ENCODE data around the gene LCE4A. TPM values are rescaled to one million over a fixed set of nuclear protein-coding genes. Genes with fewer than 3 reads are reported as not detected.

LCE4A gene
- total and polyA plus RNA-seq, 4 donors = not detected

DNA sequence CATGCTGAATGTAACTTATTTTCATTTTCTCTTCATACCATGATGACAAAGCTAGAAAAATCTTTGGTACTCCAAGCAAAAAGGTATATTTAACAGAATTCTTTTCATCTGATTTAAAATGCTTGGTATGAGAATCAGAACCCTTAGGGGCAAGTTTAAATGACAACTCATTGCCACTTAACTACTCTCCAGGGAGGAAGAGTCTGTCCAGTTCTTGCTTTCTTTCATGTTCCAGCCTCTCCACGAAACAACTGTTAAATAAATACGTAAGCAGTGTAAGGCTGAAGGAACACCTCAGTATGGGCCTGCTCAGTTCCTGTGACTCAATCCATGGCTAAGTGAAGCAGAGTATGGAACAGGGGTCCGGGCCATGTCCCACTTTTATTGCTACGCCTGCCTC is 8.2 kb upstream of the LCE4A start:
- 78 to 83% methylated on average over 4 of the region's 4 CpGs for WGBS, 2 donors
- H3K4me3 ChIP-seq = no peak overlapping the region
- H3K9ac ChIP-seq (ENCODE audit: insufficient read depth in 1 of 2, low read length in 2 of 2) = no peak overlapping the region
- no peaks in the 10 kb centered on the region for H3K4me1 ChIP-seq (ENCODE audit: control insufficient read depth in 5 of 5, insufficient read depth in 5 of 5, low read length in 5 of 5)
- no peak for DNase-seq
- no peak overlapping the region for H3K27ac ChIP-seq (ENCODE audit: low read depth in 1 of 2, low read length in 1 of 2)
- no peaks in the 10 kb centered on the region for H3K27me3 ChIP-seq (ENCODE audit: control insufficient read depth in 3 of 3, insufficient read depth in 3 of 3, low read length in 2 of 3)
- ATAC-seq (ENCODE audit: insufficient read depth, low FRiP score) = no peak
- H3K36me3 ChIP-seq (ENCODE audit: control insufficient read depth in 4 of 4, insufficient read depth in 4 of 4, low read length in 4 of 4) = no peaks in the 10 kb centered on the region
- H3K9me3 ChIP-seq (ENCODE audit: control insufficient read depth in 4 of 4, insufficient read depth in 3 of 4, low read length in 3 of 4) = peaks cover 0 to 2% (median under 1%) of the 10 kb centered on the region in 4 donors
- TF ChIP-seq, protein P1, sequence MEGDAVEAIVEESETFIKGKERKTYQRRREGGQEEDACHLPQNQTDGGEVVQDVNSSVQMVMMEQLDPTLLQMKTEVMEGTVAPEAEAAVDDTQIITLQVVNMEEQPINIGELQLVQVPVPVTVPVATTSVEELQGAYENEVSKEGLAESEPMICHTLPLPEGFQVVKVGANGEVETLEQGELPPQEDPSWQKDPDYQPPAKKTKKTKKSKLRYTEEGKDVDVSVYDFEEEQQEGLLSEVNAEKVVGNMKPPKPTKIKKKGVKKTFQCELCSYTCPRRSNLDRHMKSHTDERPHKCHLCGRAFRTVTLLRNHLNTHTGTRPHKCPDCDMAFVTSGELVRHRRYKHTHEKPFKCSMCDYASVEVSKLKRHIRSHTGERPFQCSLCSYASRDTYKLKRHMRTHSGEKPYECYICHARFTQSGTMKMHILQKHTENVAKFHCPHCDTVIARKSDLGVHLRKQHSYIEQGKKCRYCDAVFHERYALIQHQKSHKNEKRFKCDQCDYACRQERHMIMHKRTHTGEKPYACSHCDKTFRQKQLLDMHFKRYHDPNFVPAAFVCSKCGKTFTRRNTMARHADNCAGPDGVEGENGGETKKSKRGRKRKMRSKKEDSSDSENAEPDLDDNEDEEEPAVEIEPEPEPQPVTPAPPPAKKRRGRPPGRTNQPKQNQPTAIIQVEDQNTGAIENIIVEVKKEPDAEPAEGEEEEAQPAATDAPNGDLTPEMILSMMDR (IDR thresholded peaks at IDR 0.05; ENCODE audit: control extremely low read depth, extremely low read depth) = no peak

DNA sequence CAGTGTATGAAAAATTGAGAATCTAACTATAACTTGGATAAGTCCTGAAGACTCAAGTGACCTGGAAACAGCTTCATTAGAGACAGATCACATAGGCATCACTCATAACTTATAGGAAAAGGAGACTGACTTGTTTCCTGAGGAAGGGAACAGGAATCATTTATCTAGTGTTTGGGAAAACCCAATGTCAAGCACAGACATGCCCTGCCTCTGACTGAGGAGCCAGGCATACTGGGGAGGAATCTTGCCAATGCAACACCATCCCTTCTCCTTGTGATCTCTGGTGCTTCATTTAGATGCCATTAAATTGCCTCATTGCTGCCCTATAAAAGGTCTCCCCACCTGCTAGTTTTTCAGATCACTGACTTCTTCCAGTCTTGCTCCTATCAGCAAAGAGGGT is 10.3 kb downstream of the LCE4A start:
- DNase-seq (no peak), ATAC-seq (ENCODE audit: insufficient read depth, low FRiP score) (no peak)
- no peak overlapping the region for H3K4me3 ChIP-seq
- no peak overlapping the region for H3K27ac ChIP-seq (ENCODE audit: low read depth in 1 of 2, low read length in 1 of 2)
- H3K9me3 ChIP-seq (ENCODE audit: control insufficient read depth in 4 of 4, insufficient read depth in 3 of 4, low read length in 3 of 4) = peaks cover 0 to 7% (median 4%) of the 10 kb centered on the region in 4 donors
- TF ChIP-seq, protein P1 (IDR thresholded peaks at IDR 0.05; ENCODE audit: control extremely low read depth, extremely low read depth) = no peak
- peaks cover 0 to 4% (median 0%) of the 10 kb centered on the region in 5 donors for H3K4me1 ChIP-seq (ENCODE audit: control insufficient read depth in 5 of 5, insufficient read depth in 5 of 5, low read length in 5 of 5)
- no peaks in the 10 kb centered on the region for H3K36me3 ChIP-seq (ENCODE audit: control insufficient read depth in 4 of 4, insufficient read depth in 4 of 4, low read length in 4 of 4)
- no peak overlapping the region for H3K9ac ChIP-seq (ENCODE audit: insufficient read depth in 1 of 2, low read length in 2 of 2)
- no peaks in the 10 kb centered on the region for H3K27me3 ChIP-seq (ENCODE audit: control insufficient read depth in 3 of 3, insufficient read depth in 3 of 3, low read length in 2 of 3)

DNA sequence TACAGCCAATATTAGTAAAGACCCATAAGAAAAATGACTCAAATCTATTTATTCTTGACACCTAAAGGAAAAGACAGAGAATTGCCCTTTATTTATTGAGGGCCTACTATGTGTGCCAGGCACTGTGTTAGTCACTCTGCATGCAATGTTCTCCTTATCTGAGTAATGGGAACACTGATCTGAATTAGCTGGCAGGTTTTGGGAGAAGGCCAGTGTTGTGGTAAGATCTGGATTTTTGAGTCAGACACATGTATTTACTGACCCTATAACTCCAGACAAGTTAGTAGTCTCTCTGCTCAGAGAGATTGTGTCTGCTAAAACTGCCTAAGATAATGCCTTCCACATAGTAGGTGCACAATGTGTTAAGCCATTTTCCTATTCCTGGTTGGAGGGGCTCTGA is 17.3 kb downstream of the LCE4A start:
- Histone ChIP-seq H3K9ac (ENCODE audit: insufficient read depth in 1 of 2, low read length in 2 of 2) (no peak overlapping the region), H3K4me3 (no peak overlapping the region), H3K27me3 (ENCODE audit: control insufficient read depth in 3 of 3, insufficient read depth in 3 of 3, low read length in 2 of 3) (no peaks in the 10 kb centered on the region), H3K36me3 (ENCODE audit: control insufficient read depth in 4 of 4, insufficient read depth in 4 of 4, low read length in 4 of 4) (no peaks in the 10 kb centered on the region), H3K4me1 (ENCODE audit: control insufficient read depth in 5 of 5, insufficient read depth in 5 of 5, low read length in 5 of 5) (no peaks in the 10 kb centered on the region), H3K9me3 (ENCODE audit: control insufficient read depth in 4 of 4, insufficient read depth in 3 of 4, low read length in 3 of 4) (peaks cover 0 to 1% (median 0%) of the 10 kb centered on the region in 4 donors), H3K27ac (ENCODE audit: low read depth in 1 of 2, low read length in 1 of 2) (no peak overlapping the region)
- no peak for DNase-seq
- TF ChIP-seq, protein P1 (IDR thresholded peaks at IDR 0.05; ENCODE audit: control extremely low read depth, extremely low read depth) = no peak
- ATAC-seq (ENCODE audit: insufficient read depth, low FRiP score) = no peak

DNA sequence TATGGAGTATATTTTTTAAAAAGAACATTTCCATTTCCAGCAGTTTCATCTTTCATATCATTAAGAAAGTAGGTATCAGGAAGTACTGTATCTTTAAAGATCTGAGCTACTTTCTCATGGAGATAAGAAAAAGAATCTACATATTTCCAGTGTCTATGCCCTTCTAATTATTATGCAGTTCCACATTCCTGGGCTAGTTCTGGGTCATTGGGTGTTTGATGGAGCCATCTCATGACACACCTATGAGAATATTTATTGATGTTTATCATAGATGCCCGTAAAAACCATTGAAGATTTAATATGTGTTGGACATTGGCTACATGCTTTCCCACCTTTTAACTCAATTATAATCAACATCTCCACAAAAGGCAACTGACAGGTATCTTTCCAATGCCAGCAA is 21.0 kb downstream of the LCE4A start:
- Histone ChIP-seq H3K9me3 (ENCODE audit: control insufficient read depth in 4 of 4, insufficient read depth in 3 of 4, low read length in 3 of 4) (no peaks in the 10 kb centered on the region), H3K4me1 (ENCODE audit: control insufficient read depth in 5 of 5, insufficient read depth in 5 of 5, low read length in 5 of 5) (no peaks in the 10 kb centered on the region), H3K4me3 (no peak overlapping the region), H3K27ac (ENCODE audit: low read depth in 1 of 2, low read length in 1 of 2) (no peak overlapping the region), H3K27me3 (ENCODE audit: control insufficient read depth in 3 of 3, insufficient read depth in 3 of 3, low read length in 2 of 3) (no peaks in the 10 kb centered on the region), H3K9ac (ENCODE audit: insufficient read depth in 1 of 2, low read length in 2 of 2) (no peak overlapping the region), H3K36me3 (ENCODE audit: control insufficient read depth in 4 of 4, insufficient read depth in 4 of 4, low read length in 4 of 4) (no peaks in the 10 kb centered on the region)
- DNase-seq (no peak), ATAC-seq (ENCODE audit: insufficient read depth, low FRiP score) (no peak)
- TF ChIP-seq, protein P1 (IDR thresholded peaks at IDR 0.05; ENCODE audit: control extremely low read depth, extremely low read depth) = no peak
- WGBS, 2 donors = 80 to 87% methylated on average over 1 of the region's 1 CpG

Data from lung (tissue), 12 donors.